Peyer's patch (tissue), 4 donors: ENCODE measurements around the gene NAT10.

Experiments used
- POLR2A ChIP-seq, 2 donors: fragments of 450-650 bp; IDR thresholded peaks; one replicate each; pipeline ENCODE4 v1.5.1; 2017; ENCODE audit warnings: antibody characterized with exemption in 2 of 2, mild to moderate bottlenecking in 2 of 2, moderate library complexity in 2 of 2
- TF ChIP-seq, protein P1 (sequence below), 6 experiments: fragments of 450-650 bp in 4 of 6; fragments of 200-600 bp in 2 of 6; sonication (generic) in 1 of 6; IDR thresholded peaks; one replicate each; pipeline ENCODE4 v1.5.1; 2017 to 2019; ENCODE audit warnings: antibody characterized with exemption in 6 of 6, mild to moderate bottlenecking in 3 of 6, moderate library complexity in 1 of 6

- TF ChIP-seq POLR2A (IDR thresholded peaks at IDR 0.05): no peak
- TF ChIP-seq, protein P1, sequence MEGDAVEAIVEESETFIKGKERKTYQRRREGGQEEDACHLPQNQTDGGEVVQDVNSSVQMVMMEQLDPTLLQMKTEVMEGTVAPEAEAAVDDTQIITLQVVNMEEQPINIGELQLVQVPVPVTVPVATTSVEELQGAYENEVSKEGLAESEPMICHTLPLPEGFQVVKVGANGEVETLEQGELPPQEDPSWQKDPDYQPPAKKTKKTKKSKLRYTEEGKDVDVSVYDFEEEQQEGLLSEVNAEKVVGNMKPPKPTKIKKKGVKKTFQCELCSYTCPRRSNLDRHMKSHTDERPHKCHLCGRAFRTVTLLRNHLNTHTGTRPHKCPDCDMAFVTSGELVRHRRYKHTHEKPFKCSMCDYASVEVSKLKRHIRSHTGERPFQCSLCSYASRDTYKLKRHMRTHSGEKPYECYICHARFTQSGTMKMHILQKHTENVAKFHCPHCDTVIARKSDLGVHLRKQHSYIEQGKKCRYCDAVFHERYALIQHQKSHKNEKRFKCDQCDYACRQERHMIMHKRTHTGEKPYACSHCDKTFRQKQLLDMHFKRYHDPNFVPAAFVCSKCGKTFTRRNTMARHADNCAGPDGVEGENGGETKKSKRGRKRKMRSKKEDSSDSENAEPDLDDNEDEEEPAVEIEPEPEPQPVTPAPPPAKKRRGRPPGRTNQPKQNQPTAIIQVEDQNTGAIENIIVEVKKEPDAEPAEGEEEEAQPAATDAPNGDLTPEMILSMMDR (IDR thresholded peaks at IDR 0.05): no peak
These were observed 45.2 kb downstream of the NAT10 start for GRCh38 chr11:34150494-34151151.
